CD4-positive, alpha-beta memory T cell (primary cell): ENCODE data around the gene APOBEC3C. TPM values are rescaled to one million over a fixed set of nuclear protein-coding genes. Genes with fewer than 3 reads are reported as not detected.
"Not testable (repeated sequence)": the region's sequence is repeated elsewhere in the genome, so short reads cannot be mapped to it uniquely, and the experiment has no call there.

Experiments used
- CTCF ChIA-PET: fragments of 350-600 bp; sonication (Branson Sonifier 250); formaldehyde crosslinking; loops from one replicate; lab custom pipeline; 2021; ENCODE audit warnings: inconsistent platforms; ENCODE audit not compliant: partially characterized antibody; lab: Charles Lee
- POLR2A ChIA-PET: fragments of 350-600 bp; sonication (Branson Sonifier 250); formaldehyde crosslinking; loops from one replicate; lab custom pipeline; 2021; ENCODE audit not compliant: partially characterized antibody; lab: Charles Lee
- DNase-seq, 5 donors: peaks; one replicate each; pipeline versions ENCODE4 v3.0.0 to v3.0.0-alpha.2; 2020 to 2022; ENCODE audit warnings: mixed read lengths in 1 of 5
- H3K27ac ChIP-seq: one replicate; pipeline ENCODE4 v1.7.0; 2013; ENCODE audit warnings: low read depth, low read length
- H3K27me3 ChIP-seq: 2 replicates; pipeline ENCODE4 v1.7.0; 2013; ENCODE audit warnings: mild to moderate bottlenecking, low read length, moderate library complexity; ENCODE audit not compliant: insufficient read depth
- H3K36me3 ChIP-seq: 2 replicates; pipeline ENCODE4 v1.7.0; 2013; ENCODE audit warnings: mild to moderate bottlenecking, low read length, moderate library complexity; ENCODE audit not compliant: insufficient read depth
- H3K4me1 ChIP-seq: 2 replicates; pipeline ENCODE4 v1.7.0; 2013; ENCODE audit warnings: mild to moderate bottlenecking, low read length, moderate library complexity; ENCODE audit not compliant: insufficient read depth
- H3K4me3 ChIP-seq, 2 donors: one replicate each; pipeline ENCODE4 v1.7.0; 2013; ENCODE audit warnings: low read length in 2 of 2, mild to moderate bottlenecking in 1 of 2
- H3K9me3 ChIP-seq, 2 donors: one replicate each; pipeline ENCODE4 v1.7.0; 2013; ENCODE audit warnings: low read length in 2 of 2, control low read depth in 1 of 2; ENCODE audit not compliant: control insufficient read depth in 1 of 2
- H3K27ac Mint-ChIP-seq, 7 donors: one replicate each; pipeline ENCODE4 v1.8.0; 2020 to 2021; ENCODE audit warnings: mixed read lengths in 7 of 7, mild to moderate bottlenecking in 6 of 7, inconsistent platforms in 3 of 7, moderate library complexity in 3 of 7
- H3K27me3 Mint-ChIP-seq, 2 donors: one replicate each; pipeline ENCODE4 v1.8.0; 2020 to 2021; ENCODE audit warnings: mixed read lengths in 2 of 2
- H3K36me3 Mint-ChIP-seq, 2 donors: one replicate each; pipeline ENCODE4 v1.8.0; 2020 to 2021; ENCODE audit warnings: mixed read lengths in 2 of 2, inconsistent platforms in 1 of 2, mild to moderate bottlenecking in 1 of 2
- H3K4me1 Mint-ChIP-seq, 4 donors: one replicate each; pipeline ENCODE4 v1.8.0; 2020 to 2021; ENCODE audit warnings: mixed read lengths in 4 of 4, mild to moderate bottlenecking in 1 of 4
- H3K4me3 Mint-ChIP-seq, 8 donors: one replicate each; pipeline ENCODE4 v1.8.0; 2020 to 2021; ENCODE audit warnings: mixed read lengths in 8 of 8, mild to moderate bottlenecking in 7 of 8, moderate library complexity in 6 of 8, inconsistent platforms in 3 of 8
- H3K9me3 Mint-ChIP-seq, 8 donors: one replicate each; pipeline ENCODE4 v1.8.0; 2020 to 2021; ENCODE audit warnings: mixed read lengths in 8 of 8, mild to moderate bottlenecking in 5 of 8, inconsistent platforms in 3 of 8, moderate library complexity in 1 of 8
- intact Hi-C: fragments of 100-400 bp; cut with micrococcal nuclease; formaldehyde crosslinking; loops from one replicate; pipeline ENCODE4 v1.15.1; 2023
- polyA plus RNA-seq, 2 donors: library from polyadenylated mRNA; unstranded; fragments of 300-500 nt; fragmentation: Illumina TruSeq; gene quantifications; one replicate each; pipeline ENCODE4 v1.2.3, GENCODE V29; 2021
- total RNA-seq, 2 experiments: library from RNA; stranded (reverse); gene quantifications; one replicate each; pipeline ENCODE4 v1.2.3, GENCODE V29; 2021

The APOBEC3C gene
- total and polyA plus RNA-seq, 4 experiments from 2014 or later, result 42.4 to 135 (median 76.5) TPM

DNA sequence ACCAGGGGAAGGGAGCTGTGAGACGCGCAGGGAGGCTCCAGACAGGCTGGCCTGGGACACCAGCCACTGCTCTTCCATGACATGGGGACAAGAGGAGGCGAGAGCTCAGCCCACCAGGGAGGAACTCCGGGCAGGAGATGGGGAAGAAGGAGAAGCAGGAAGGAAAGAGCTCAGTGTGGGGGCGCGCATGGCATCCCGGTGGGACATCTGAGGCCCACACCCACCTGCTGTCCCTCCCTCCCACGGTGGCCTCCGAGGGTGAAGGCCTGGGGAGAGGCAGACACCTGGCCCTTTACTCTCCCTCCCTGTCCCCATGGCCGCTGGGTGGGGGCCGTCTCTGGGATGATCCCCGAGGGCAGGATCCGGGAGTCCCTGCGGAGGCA, 26.1 kb downstream of the APOBEC3C start:
- H3K9me3 Mint-ChIP-seq, H3K36me3 ChIP-seq, DNase-seq, H3K27me3 ChIP-seq, intact Hi-C loops, H3K9me3 ChIP-seq, H3K27me3 Mint-ChIP-seq: not testable (repeated sequence)
- Histone ChIP-seq H3K4me3 (peak overlapping the region in 1 of 2 donors; percentile 51), H3K4me1 (peaks cover 27% of the 10 kb centered on the region), H3K27ac (peak overlapping the region; percentile 43)
- Mint-ChIP-seq H3K4me3 (peak overlapping the region; percentile 74 to 89 (median 78)), H3K36me3 (peaks cover 10 to 20% of the 10 kb centered on the region in 2 donors), H3K4me1 (peaks cover 23 to 62% (median 41%) of the 10 kb centered on the region in 4 donors), H3K27ac (peak overlapping the region; percentile 77 to 95 (median 89))
- ChIA-PET POLR2A (interaction anchor here (0.9 to 1.7 kb wide), 4 partner anchors 16 to 289 kb away, joined by 3 to 9 read pairs (median 4); partner anchors contain the start of gene APOBEC3D), CTCF (interaction anchor here (0.9 kb wide), 1 partner anchor 169 kb away, joined by 3 read pairs; no protein-coding TSS in a partner anchor)

DNA sequence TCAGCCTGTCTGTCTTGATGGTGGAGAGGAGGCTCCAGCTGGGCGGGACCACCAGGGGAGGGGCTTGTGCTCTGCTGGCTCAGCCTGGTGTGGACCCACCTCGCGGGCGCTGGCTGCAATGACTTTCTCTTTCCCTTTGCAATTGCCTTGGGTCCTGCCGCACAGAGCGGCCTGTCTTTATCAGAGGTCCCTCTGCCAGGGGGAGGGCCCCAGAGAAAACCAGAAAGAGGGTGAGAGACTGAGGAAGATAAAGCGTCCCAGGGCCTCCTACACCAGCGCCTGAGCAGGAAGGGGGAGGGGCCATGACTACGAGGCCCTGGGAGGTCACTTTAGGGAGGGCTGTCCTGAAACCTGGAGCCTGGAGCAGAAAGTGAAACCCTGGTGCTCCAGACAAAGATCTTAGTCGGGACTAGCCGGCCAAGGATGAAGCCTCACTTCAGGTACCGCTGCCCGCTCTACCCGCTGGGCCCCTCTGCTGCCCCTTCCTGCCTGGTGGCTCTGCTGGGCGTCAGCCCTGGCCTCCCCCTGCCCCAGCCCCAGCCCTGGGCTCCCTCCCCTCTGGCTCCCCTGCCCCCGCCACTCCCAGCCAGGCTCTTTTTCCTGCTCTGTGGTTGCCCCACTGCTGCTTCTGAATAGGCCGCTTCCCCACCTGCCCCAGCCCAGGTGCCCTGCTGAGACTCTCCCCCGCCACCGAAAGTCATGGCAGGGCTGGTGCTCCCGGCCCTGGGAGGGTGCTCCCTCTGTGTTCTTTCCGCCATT, 26.7 kb downstream of the APOBEC3C start, which contains the start of gene APOBEC3F:
APOBEC3F (plus strand) TSS at position 327 of the 759 bp plus-strand sequence; CDS start at position 424, 97 bp downstream.
- H3K9me3 ChIP-seq, intact Hi-C loops, H3K9me3 Mint-ChIP-seq, H3K27me3 Mint-ChIP-seq, H3K27me3 ChIP-seq, H3K36me3 ChIP-seq: not testable (repeated sequence)
- Histone ChIP-seq H3K4me1 (peaks cover 27% of the 10 kb centered on the region), H3K4me3 (peak within 1 kb of the TSS; percentile 17 to 51), H3K27ac (peak within 1 kb of the TSS; percentile 75)
- Mint-ChIP-seq H3K4me1 (peaks cover 24 to 63% (median 43%) of the 10 kb centered on the region in 4 donors), H3K27ac (peak within 1 kb of the TSS; percentile 89 to 95 (median 93)), H3K4me3 (peak within 1 kb of the TSS; percentile 85 to 94 (median 88)), H3K36me3 (peaks cover 15 to 25% of the 10 kb centered on the region in 2 donors)
- POLR2A ChIA-PET, result interaction anchor here (1.1 to 1.7 kb wide), 2 partner anchors 16 to 20 kb away, joined by 5 to 9 read pairs; partner anchors contain the start of gene APOBEC3D
- peak; percentile 60 to 86 (median 67) for DNase-seq
- CTCF ChIA-PET, result interaction anchor here (0.9 kb wide), 1 partner anchor 170 kb away, joined by 3 read pairs; no protein-coding TSS in a partner anchor

DNA sequence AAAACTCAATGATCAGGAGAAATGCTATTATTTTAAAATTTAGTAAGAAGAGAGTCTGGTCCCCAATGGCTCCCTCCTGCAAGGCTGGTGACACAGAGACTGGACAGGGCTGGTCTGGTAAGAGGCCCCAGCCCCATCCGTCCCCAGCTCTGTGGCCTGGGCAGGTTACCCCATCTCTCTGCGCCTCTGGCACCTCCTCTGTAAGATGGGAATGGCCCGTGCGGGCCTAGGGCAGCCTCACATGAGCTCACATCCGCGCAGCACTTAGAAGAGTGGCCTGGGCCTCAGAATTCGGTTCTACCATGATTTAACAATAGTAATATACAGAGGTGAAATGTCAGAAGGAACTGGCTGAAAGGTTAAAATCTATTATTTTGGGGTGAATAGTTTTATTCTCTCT, 27.9 kb downstream of the APOBEC3C start:
- H3K36me3 ChIP-seq, result peaks cover 4% of the 10 kb centered on the region
- Mint-ChIP-seq H3K9me3 (no peaks in the 10 kb centered on the region), H3K27me3 (no peaks in the 10 kb centered on the region), H3K4me3 (peak overlapping the region; percentile 62 to 94 (median 88)), H3K27ac (peak overlapping the region; percentile 13 to 95 (median 89)), H3K36me3 (peaks cover 15 to 33% of the 10 kb centered on the region in 2 donors), H3K4me1 (peaks cover 23 to 65% (median 42%) of the 10 kb centered on the region in 4 donors)
- H3K4me1 ChIP-seq, result peaks cover 24% of the 10 kb centered on the region
- CTCF ChIA-PET, result interaction anchor here (0.6 kb wide), 1 partner anchor 39 kb away, joined by 3 read pairs; no protein-coding TSS in a partner anchor
- H3K27me3 ChIP-seq, result no peaks in the 10 kb centered on the region
- H3K4me3 ChIP-seq, result no peak overlapping the region
- intact Hi-C loops, result no loop called here
- DNase-seq, result no peak
- H3K9me3 ChIP-seq, result no peaks in the 10 kb centered on the region
- POLR2A ChIA-PET, result interaction anchor here (1.0 kb wide), 1 partner anchor 20 kb away, joined by 4 read pairs; the partner anchor contains the start of gene APOBEC3D
- peak overlapping the region; percentile 75 for H3K27ac ChIP-seq

DNA sequence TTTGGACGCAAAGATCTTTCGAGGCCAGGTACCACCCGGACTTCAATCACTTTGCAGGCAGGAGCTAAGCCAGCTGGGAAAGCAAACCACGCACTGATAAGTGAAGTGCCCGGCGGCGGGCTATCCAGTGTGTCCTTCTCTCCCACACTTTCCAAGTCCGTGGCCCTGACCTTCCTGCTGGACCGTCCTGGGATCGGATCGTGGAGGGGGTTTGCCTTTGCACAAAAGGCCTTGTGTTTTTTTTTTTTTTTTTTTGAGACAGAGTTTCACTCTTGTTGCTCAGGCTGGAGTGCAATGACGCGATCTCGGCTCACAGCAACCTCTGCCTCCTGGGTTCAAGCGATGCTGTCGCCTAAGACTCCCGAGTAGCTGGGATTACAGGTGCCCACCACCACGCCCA, 29.0 kb downstream of the APOBEC3C start:
- DNase-seq, H3K9me3 ChIP-seq, H3K27me3 ChIP-seq, H3K9me3 Mint-ChIP-seq, H3K27ac ChIP-seq, H3K36me3 ChIP-seq, H3K4me3 ChIP-seq, H3K27me3 Mint-ChIP-seq, intact Hi-C loops: not testable (repeated sequence)
- peaks cover 15 to 34% of the 10 kb centered on the region in 2 donors for H3K36me3 Mint-ChIP-seq
- H3K4me1 Mint-ChIP-seq, result peaks cover 19 to 58% (median 37%) of the 10 kb centered on the region in 4 donors
- H3K27ac Mint-ChIP-seq, result peak overlapping the region in 1 of 7 donors; percentile 7
- CTCF ChIA-PET, result interaction anchor here (1.3 kb wide), 1 partner anchor 40 kb away, joined by 4 read pairs; no protein-coding TSS in a partner anchor
- POLR2A ChIA-PET, result interaction anchor here (0.6 to 0.7 kb wide), 2 partner anchors 62 to 94 kb away, joined by 3 to 4 read pairs; no protein-coding TSS in a partner anchor
- H3K4me1 ChIP-seq, result peaks cover 19% of the 10 kb centered on the region
- peak overlapping the region in 1 of 8 donors; percentile 17 for H3K4me3 Mint-ChIP-seq

DNA sequence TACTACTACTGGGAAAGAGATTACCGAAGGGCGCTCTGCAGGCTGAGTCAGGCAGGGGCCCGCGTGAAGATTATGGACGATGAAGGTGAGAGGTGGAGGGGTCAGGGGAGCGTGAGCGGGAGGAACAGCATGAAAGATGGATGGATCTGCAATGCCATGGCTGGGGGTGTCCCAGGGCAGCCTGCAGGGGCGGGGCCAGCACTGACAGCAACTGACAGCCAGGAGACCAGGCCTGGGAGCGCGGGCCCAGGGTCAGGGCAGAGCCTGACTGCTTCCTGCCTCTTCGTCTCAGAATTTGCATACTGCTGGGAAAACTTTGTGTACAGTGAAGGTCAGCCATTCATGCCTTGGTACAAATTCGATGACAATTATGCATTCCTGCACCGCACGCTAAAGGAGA, 31.1 kb downstream of the APOBEC3C start:
- H3K27me3 Mint-ChIP-seq, CTCF ChIA-PET: not testable (repeated sequence)
- H3K4me1 Mint-ChIP-seq, result peaks cover 15 to 39% (median 25%) of the 10 kb centered on the region in 4 donors

DNA sequence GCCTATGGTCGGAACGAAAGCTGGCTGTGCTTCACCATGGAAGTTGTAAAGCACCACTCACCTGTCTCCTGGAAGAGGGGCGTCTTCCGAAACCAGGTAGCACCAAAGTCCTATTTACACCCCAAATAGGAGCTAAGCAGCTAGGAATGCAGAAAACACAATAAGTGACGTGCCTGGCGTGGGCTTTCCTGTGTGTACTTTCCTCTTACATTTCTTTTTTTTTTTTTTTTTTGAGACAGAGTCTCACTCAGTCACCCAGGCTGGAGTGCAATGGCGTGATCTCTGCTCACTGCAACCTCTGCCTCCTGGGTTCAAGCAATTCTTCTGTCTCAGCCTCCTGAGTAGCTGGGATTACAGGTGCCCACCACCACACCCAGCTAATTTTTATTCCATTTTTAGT, 35.4 kb downstream of the APOBEC3C start:
- peaks cover 9 to 27% of the 10 kb centered on the region in 2 donors for H3K36me3 Mint-ChIP-seq
- H3K27me3 Mint-ChIP-seq, intact Hi-C loops, H3K9me3 ChIP-seq, DNase-seq, H3K9me3 Mint-ChIP-seq, H3K27me3 ChIP-seq, H3K4me1 ChIP-seq, H3K27ac ChIP-seq, H3K4me3 Mint-ChIP-seq, H3K36me3 ChIP-seq, POLR2A ChIA-PET, H3K4me3 ChIP-seq: not testable (repeated sequence)
- H3K27ac Mint-ChIP-seq, result peak overlapping the region in 1 of 7 donors; percentile 7
- peaks cover 3 to 13% (median 4%) of the 10 kb centered on the region in 4 donors for H3K4me1 Mint-ChIP-seq
- CTCF ChIA-PET, result interaction anchor here (0.6 to 0.9 kb wide), 2 partner anchors 69 to 121 kb away, joined by 3 to 5 read pairs; no protein-coding TSS in a partner anchor

More for the DNA sequence above, 31.1 kb downstream of the APOBEC3C start:
- H3K4me3 ChIP-seq, H3K27me3 ChIP-seq, intact Hi-C loops, POLR2A ChIA-PET, H3K27ac ChIP-seq, H3K36me3 ChIP-seq, H3K9me3 ChIP-seq, DNase-seq, H3K9me3 Mint-ChIP-seq, H3K4me3 Mint-ChIP-seq: not testable (repeated sequence)
- Mint-ChIP-seq H3K36me3 (peaks cover 15 to 37% of the 10 kb centered on the region in 2 donors), H3K27ac (peak overlapping the region in 3 of 7 donors; percentile 12 to 79 (median 43))
- H3K4me1 ChIP-seq, result peaks cover 19% of the 10 kb centered on the region
